Gastroesophageal sphincter (tissue), 3 donors: Measurements from ENCODE around the gene DPH6.

ENCODE experiments used
- CTCF ChIP-seq, 4 experiments: fragments of 200-600 bp in 2 of 4; fragments of 450-650 bp in 2 of 4; sonication (generic) in 1 of 4; IDR thresholded peaks; one replicate each; pipeline ENCODE4 v1.5.1; 2017 to 2019; ENCODE audit warnings: antibody characterized with exemption in 4 of 4, mild to moderate bottlenecking in 2 of 4, moderate library complexity in 2 of 4
- EP300 ChIP-seq: sonication (generic); formaldehyde crosslinking; IDR thresholded peaks from one replicate; pipeline ENCODE4 v1.6.1; 2017; ENCODE audit warnings: antibody characterized with exemption, mild to moderate bottlenecking
- POLR2A ChIP-seq, 2 donors: fragments of 450-650 bp; IDR thresholded peaks; one replicate each; pipeline ENCODE4 v1.6.1; 2017; ENCODE audit warnings: antibody characterized with exemption in 2 of 2, mild to moderate bottlenecking in 2 of 2, moderate library complexity in 1 of 2

GRCh38 chr15:35327789-35328188, 218.2 kb downstream of the DPH6 start:
- no peak for TF ChIP-seq EP300
- TF ChIP-seq CTCF (IDR thresholded peaks at IDR 0.05), result no peak
- no peak for TF ChIP-seq POLR2A (IDR thresholded peaks at IDR 0.05)
